GM13977 (cell line): ENCODE measurements around the gene CLDN6.
A peak's percentile ranks its signal among the peaks of the same experiment; 100 is the strongest.

ENCODE experiments used
- DNase-seq: peaks from one replicate; pipeline ENCODE4 v3.0.0; 2012; ENCODE audit warnings: low spot score
- CTCF ChIP-seq: IDR thresholded peaks from 2 replicates; pipeline ENCODE4 v1.5.1; 2012; ENCODE audit warnings: mild to moderate bottlenecking, control low read depth; ENCODE audit not compliant: insufficient read depth; ENCODE audit errors: extremely low read depth, missing control alignments
- in situ Hi-C: fragments of 300-500 bp; cut with MboI; formaldehyde crosslinking; loops from one replicate; pipeline ENCODE4 v1.12.0; 2022; ENCODE audit warnings: low sequenced_read_pairs, low pct_unique_long_range_greater_than_20kb, mixed read lengths, inconsistent platforms; ENCODE audit not compliant: unreplicated experiment

Gene CLDN6

GRCh38 chr16:3032624-3033023 lies 14.6 kb upstream of the CLDN6 start:
- peak; percentile 80 for DNase-seq
- in situ Hi-C loops, result no loop called here
- TF ChIP-seq CTCF, result no peak

GRCh38 chr16:3030222-3031212 lies 12.5 kb upstream of the CLDN6 start:
- in situ Hi-C loops, result no loop called here
- no peak for TF ChIP-seq CTCF
- no peak for DNase-seq

GRCh38 chr16:3029491-3030221 lies 11.7 kb upstream of the CLDN6 start:
- in situ Hi-C loops, result no loop called here

GRCh38 chr16:3028716-3029319 lies 10.8 kb upstream of the CLDN6 start:
- no peak for DNase-seq
- no peak for TF ChIP-seq CTCF
- in situ Hi-C loops, result no loop called here

More at GRCh38 chr16:3029491-3030221, 11.7 kb upstream of the CLDN6 start:
- no peak for TF ChIP-seq CTCF
- peak; percentile 65 for DNase-seq

DNA sequence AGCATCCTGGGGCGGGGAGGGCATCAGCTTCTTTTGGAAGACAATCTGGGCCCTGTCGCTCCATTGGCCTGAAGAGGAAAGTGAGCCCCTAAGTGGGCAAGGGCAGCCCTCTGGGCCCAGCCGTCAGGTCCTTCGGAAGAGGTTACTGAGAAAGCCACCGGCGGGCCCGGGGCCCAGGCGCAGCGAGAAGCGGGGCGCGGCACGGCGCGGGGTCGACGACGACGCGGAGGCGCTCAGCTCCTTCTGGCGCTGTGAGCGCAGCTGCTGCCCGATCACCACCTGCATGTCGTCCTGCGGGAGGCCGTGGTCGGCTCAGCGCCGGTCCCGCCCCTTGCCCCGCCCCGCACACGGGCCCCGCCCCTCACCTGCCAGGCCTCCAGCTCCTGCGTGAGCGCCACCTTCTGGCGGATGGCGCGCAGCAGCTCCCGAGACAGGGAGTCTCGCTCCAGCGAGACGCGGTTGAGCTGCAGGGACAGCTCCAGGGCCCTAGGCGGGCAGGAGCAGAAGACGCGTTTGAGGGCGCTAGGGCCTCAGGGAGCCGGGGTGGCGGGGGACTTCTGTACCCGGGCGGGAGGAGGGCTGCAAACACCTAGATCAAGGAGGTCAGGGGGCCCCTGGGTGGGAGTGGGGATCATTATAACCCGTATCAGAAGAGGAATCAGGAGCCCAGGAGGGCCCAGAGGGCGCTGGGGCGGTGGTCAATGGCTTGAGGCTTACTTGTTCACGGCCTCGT lies 10.2 kb upstream of the CLDN6 start:
- peak; percentile 97 for DNase-seq
- in situ Hi-C loops, result no loop called here
- TF ChIP-seq CTCF, result peak; percentile 94

DNA sequence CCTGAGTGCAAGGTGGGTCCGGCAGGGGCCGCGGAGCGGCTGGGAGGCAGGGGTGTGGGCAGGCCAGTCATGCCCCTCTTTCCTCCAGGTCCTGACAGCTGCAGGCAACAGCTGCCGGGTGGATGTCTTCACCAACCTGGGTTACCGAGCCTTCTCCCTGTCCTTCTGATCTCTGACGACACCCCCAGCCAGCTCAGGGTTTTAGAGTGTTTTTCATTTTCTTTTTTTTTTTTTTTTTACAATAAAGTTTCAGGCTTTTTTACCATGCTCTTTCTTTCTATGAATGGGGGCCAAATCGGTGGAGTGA lies 9.5 kb upstream of the CLDN6 start:
- no peak for TF ChIP-seq CTCF
- in situ Hi-C loops, result no loop called here
- DNase-seq, result no peak
